Thyroid gland (tissue), 4 donors: ENCODE results near the gene ZNFX1. TPM values are rescaled to one million over a fixed set of nuclear protein-coding genes. Genes with fewer than 3 reads are reported as not detected.
"Not testable (repeated sequence)": the region's sequence is repeated elsewhere in the genome, so short reads cannot be mapped to it uniquely, and the experiment has no call there.

ENCODE experiments used
- DNase-seq, 2 donors: peaks; one replicate each; pipeline ENCODE4 v3.0.0-alpha.2; 2019
- H3K27ac ChIP-seq, 3 donors: fragments of 200-600 bp; sonication (generic); 1 replicate in 2 of 3; 2 replicates in 1 of 3; pipeline ENCODE4 v1.5.1; 2016 to 2019; ENCODE audit warnings: mild to moderate bottlenecking in 1 of 3, moderate library complexity in 1 of 3
- H3K27me3 ChIP-seq: fragments of 200-600 bp; sonication (generic); one replicate; pipeline ENCODE4 v1.5.1; 2019
- H3K36me3 ChIP-seq, 2 donors: fragments of 200-600 bp; sonication (generic); one replicate each; pipeline ENCODE4 v1.5.1; 2016 to 2019
- H3K4me1 ChIP-seq, 2 donors: fragments of 200-600 bp; sonication (generic); one replicate each; pipeline ENCODE4 v1.5.1; 2017 to 2019
- H3K4me3 ChIP-seq, 3 donors: fragments of 200-600 bp; sonication (generic); replicated peaks in 1 of 3; 1 replicate in 2 of 3; 2 replicates in 1 of 3; pipeline ENCODE4 v1.5.1; 2016; ENCODE audit warnings: mild to moderate bottlenecking in 1 of 3
- H3K9me3 ChIP-seq: fragments of 200-600 bp; sonication (generic); one replicate; pipeline ENCODE4 v1.5.1; 2017
- CTCF ChIP-seq, 6 experiments: fragments of 200-600 bp in 3 of 6; fragments of 450-650 bp in 3 of 6; sonication (generic) in 3 of 6; IDR thresholded peaks; one replicate each; pipeline ENCODE4 v1.5.1; 2016 to 2019; ENCODE audit warnings: antibody characterized with exemption in 6 of 6, mild to moderate bottlenecking in 2 of 6, inconsistent platforms in 1 of 6, moderate library complexity in 1 of 6
- POLR2A ChIP-seq, 2 donors: fragments of 450-650 bp; IDR thresholded peaks; one replicate each; pipeline ENCODE4 v1.6.1; 2017; ENCODE audit warnings: antibody characterized with exemption in 2 of 2, mild to moderate bottlenecking in 2 of 2, moderate library complexity in 1 of 2
- WGBS, 2 donors: methylation state at CpG; one replicate each; pipeline ENCODE4 v1.1.5; 2017; 5-methylcytosine and 5-hydroxymethylcytosine counted together
- intact Hi-C: fragments of 100-400 bp; cut with DNase I; formaldehyde crosslinking; loops from one replicate; pipeline ENCODE4 v1.15.1; 2023
- small RNA-seq: library from RNA; depleted of rRNA; stranded (forward); fragments of <200 nt; gene quantifications from one replicate; pipeline ENCODE3, GENCODE V24; 2016
- total RNA-seq, 4 donors: library from RNA; depleted of rRNA; stranded (reverse); fragments of >200 nt; gene quantifications; one replicate each; pipeline ENCODE4 v1.2.3, GENCODE V29; 2016

Gene ZNFX1
- total RNA-seq, 4 donors from 2014 or later, result 39.8 to 52.2 (median 46.3) TPM

- no peak for DNase-seq
- no peak for TF ChIP-seq POLR2A (IDR thresholded peaks at IDR 0.05)
- no peak for TF ChIP-seq CTCF (IDR thresholded peaks at IDR 0.05)
- no peaks in the 10 kb centered on the region for H3K36me3 ChIP-seq
- intact Hi-C loops, result no loop called here
- H3K4me3 ChIP-seq, result no peak overlapping the region
- no peaks in the 10 kb centered on the region for H3K9me3 ChIP-seq
- H3K4me1 ChIP-seq, result no peaks in the 10 kb centered on the region
- WGBS, 2 donors, result 78 to 95% methylated on average over 9 of the region's 9 CpGs
- H3K27ac ChIP-seq, result no peak overlapping the region
- no peaks in the 10 kb centered on the region for H3K27me3 ChIP-seq
These were observed 74.1 kb downstream of the ZNFX1 start for GRCh38 chr20:49203746-49204145.

GRCh38 chr20:49203011-49203410, 74.8 kb downstream of the ZNFX1 start:
- Histone ChIP-seq H3K4me1 (no peaks in the 10 kb centered on the region), H3K27me3 (no peaks in the 10 kb centered on the region), H3K4me3 (no peak overlapping the region), H3K36me3 (no peaks in the 10 kb centered on the region), H3K27ac (no peak overlapping the region), H3K9me3 (no peaks in the 10 kb centered on the region)
- intact Hi-C loops, result no loop called here
- 90 to 91% methylated on average over 7 of the region's 7 CpGs for WGBS, 2 donors
- no peak for TF ChIP-seq CTCF (IDR thresholded peaks at IDR 0.05)
- TF ChIP-seq POLR2A (IDR thresholded peaks at IDR 0.05), result no peak
- no peak for DNase-seq

GRCh38 chr20:49199729-49200293, 78.0 kb downstream of the ZNFX1 start:
- no peaks in the 10 kb centered on the region for H3K27me3 ChIP-seq
- no peaks in the 10 kb centered on the region for H3K36me3 ChIP-seq
- intact Hi-C loops, result no loop called here
- TF ChIP-seq POLR2A (IDR thresholded peaks at IDR 0.05), result no peak
- TF ChIP-seq CTCF (IDR thresholded peaks at IDR 0.05), result no peak
- H3K4me3 ChIP-seq, result no peak overlapping the region
- DNase-seq, result no peak
- no peaks in the 10 kb centered on the region for H3K9me3 ChIP-seq
- no peaks in the 10 kb centered on the region for H3K4me1 ChIP-seq
- H3K27ac ChIP-seq, result no peak overlapping the region
- 90 to 94% methylated on average over 4 of the region's 4 CpGs for WGBS, 2 donors

- H3K27ac ChIP-seq, intact Hi-C loops, DNase-seq, H3K4me3 ChIP-seq, H3K9me3 ChIP-seq, H3K36me3 ChIP-seq, H3K27me3 ChIP-seq, H3K4me1 ChIP-seq: not testable (repeated sequence)
- whole genome bisulfite sequencing, 2 donors, result 84 to 85% methylated on average over 11 of the region's 11 CpGs
These were observed 84.8 kb downstream of the ZNFX1 start for GRCh38 chr20:49192944-49193518.

Small RNAs within 50 kb of the gene (small RNA-seq; reads per million reads assigned to genes)
- 4,862 reads per million, percentile 99 among the genes with 10 or more reads in this experiment for gene SNORD12B
- gene SNORD12C, result 2,962 reads per million, percentile 99 among the genes with 10 or more reads in this experiment

Other genes starting within 250 kb of the ZNFX1 start
- gene CSE1L, start 231.7 kb downstream of the ZNFX1 start, total RNA-seq, result 10 to 100 TPM; 42.8 to 56.6 (median 45.0) TPM
- gene STAU1, start 89.7 kb downstream of the ZNFX1 start, total RNA-seq, result 100 to 1,000 TPM; 154 to 231 (median 167) TPM
- 10 to 100 TPM; 30.4 to 45.8 (median 38.2) TPM for gene DDX27, start 58.6 kb downstream of the ZNFX1 start, total RNA-seq
- under 1 TPM; 0.34 to 0.54 (median 0.47) TPM for gene KCNB1, start 204.6 kb upstream of the ZNFX1 start, total RNA-seq